Panc1 (cell line): ENCODE results near the gene SLC12A3. TPM values are rescaled to one million over a fixed set of nuclear protein-coding genes. Genes with fewer than 3 reads are reported as not detected.

ENCODE experiments used
- ATAC-seq: fragments of 200-7000 bp; cut with Tn5 transposase; 2 replicates; pipeline ENCODE4 v1.9.1; 2020; ENCODE audit warnings: mild to moderate bottlenecking, moderate library complexity
- BruUV-seq: library from RNA; stranded (reverse); fragments of 400-500 nt; replicated peaks from 2 replicates; lab custom pipeline; 2021; lab: Mats Ljungman, UMichigan
- CTCF ChIA-PET: fragments of 300-600 bp; sonication (Branson Sonifier 250); formaldehyde crosslinking; loops from one replicate; lab custom pipeline; 2022; ENCODE audit warnings: antibody characterized with exemption; lab: Charles Lee
- POLR2A ChIA-PET: fragments of 300-600 bp; sonication (Branson Sonifier 250); formaldehyde crosslinking; loops from one replicate; lab custom pipeline; 2022; ENCODE audit warnings: antibody characterized with exemption; lab: Charles Lee
- DNase-seq: peaks from one replicate; pipeline ENCODE4 v3.0.0-alpha.2; 2010; ENCODE audit warnings: low read depth, low spot score
- H3K27ac ChIP-seq: 2 replicates; pipeline ENCODE4 v1.5.1; 2011; ENCODE audit warnings: mild to moderate bottlenecking, low read length, inconsistent platforms
- H3K27me3 ChIP-seq: fragments of 200-500 bp; sonication (Bioruptor generic); 2 replicates; pipeline ENCODE4 v1.6.0; 2014; ENCODE audit warnings: low read length, inconsistent platforms; ENCODE audit not compliant: control insufficient read depth, insufficient read depth
- H3K36me3 ChIP-seq: fragments of 200-500 bp; sonication (Bioruptor generic); 2 replicates; pipeline ENCODE4 v1.5.1; 2014; ENCODE audit warnings: inconsistent platforms, mild to moderate bottlenecking, low read length, moderate library complexity; ENCODE audit not compliant: control insufficient read depth, insufficient read depth
- H3K4me1 ChIP-seq: 2 replicates; pipeline ENCODE4 v1.5.1; 2011; ENCODE audit warnings: inconsistent platforms, mild to moderate bottlenecking, low read length, moderate library complexity; ENCODE audit not compliant: control insufficient read depth, insufficient read depth
- H3K4me3 ChIP-seq, 2 experiments: 2 replicates each; pipeline ENCODE4 v1.5.1; 2011 to 2012; ENCODE audit warnings: low read depth in 2 of 2, low read length in 2 of 2, mild to moderate bottlenecking in 2 of 2, inconsistent platforms in 1 of 2, moderate library complexity in 1 of 2
- H3K9me3 ChIP-seq: fragments of 200-500 bp; sonication (Bioruptor generic); 2 replicates; pipeline ENCODE4 v1.5.1; 2014; ENCODE audit warnings: low read depth, mild to moderate bottlenecking, inconsistent platforms, low read length, moderate library complexity; ENCODE audit not compliant: control insufficient read depth, insufficient read depth
- POLR2AphosphoS5 ChIP-seq: IDR thresholded peaks from 2 replicates; pipeline ENCODE4 v1.6.1; 2012; ENCODE audit warnings: mild to moderate bottlenecking, low read depth, low read length, moderate library complexity
- SIN3A ChIP-seq: IDR thresholded peaks from 2 replicates; pipeline ENCODE4 v1.6.1; 2012; ENCODE audit warnings: low read depth, mild to moderate bottlenecking, low read length, moderate library complexity, borderline replicate concordance; ENCODE audit not compliant: insufficient read depth
- TCF7L2 ChIP-seq: IDR thresholded peaks from 2 replicates; pipeline ENCODE4 v1.6.1; 2011; ENCODE audit warnings: mild to moderate bottlenecking, low read depth, low read length, inconsistent platforms
- in situ Hi-C: cut with HindIII; loops from 2 replicates; pipeline ENCODE4 v1.10.0; 2016; ENCODE audit warnings: low sequenced_read_pairs, low pct_unique_long_range_greater_than_20kb
- intact Hi-C: fragments of 100-400 bp; cut with micrococcal nuclease; formaldehyde crosslinking; loops from one replicate; pipeline ENCODE4 v1.10.0; 2022; ENCODE audit not compliant: unreplicated experiment
- total RNA-seq: library from RNA; stranded (reverse); gene quantifications from one replicate; pipeline ENCODE4 v1.2.1, GENCODE V29; 2021; ENCODE audit not compliant: unreplicated experiment
- TF ChIP-seq, protein P1 (sequence below), 2 experiments: IDR thresholded peaks; 2 replicates each; pipeline ENCODE4 v1.6.1; 2011 to 2012; ENCODE audit warnings: low read depth in 2 of 2, control low read depth in 1 of 2, low read length in 1 of 2, mild to moderate bottlenecking in 1 of 2, moderate library complexity in 1 of 2; ENCODE audit not compliant: insufficient read depth in 1 of 2
- TF ChIP-seq, protein P2 (sequence below): fragments of 450-650 bp; IDR thresholded peaks from 2 replicates; pipeline ENCODE4 v1.5.1; 2017; ENCODE audit warnings: mild to moderate bottlenecking

Gene SLC12A3
- total RNA-seq, 1 experiment from 2014 or later, result 0.15 TPM

DNA sequence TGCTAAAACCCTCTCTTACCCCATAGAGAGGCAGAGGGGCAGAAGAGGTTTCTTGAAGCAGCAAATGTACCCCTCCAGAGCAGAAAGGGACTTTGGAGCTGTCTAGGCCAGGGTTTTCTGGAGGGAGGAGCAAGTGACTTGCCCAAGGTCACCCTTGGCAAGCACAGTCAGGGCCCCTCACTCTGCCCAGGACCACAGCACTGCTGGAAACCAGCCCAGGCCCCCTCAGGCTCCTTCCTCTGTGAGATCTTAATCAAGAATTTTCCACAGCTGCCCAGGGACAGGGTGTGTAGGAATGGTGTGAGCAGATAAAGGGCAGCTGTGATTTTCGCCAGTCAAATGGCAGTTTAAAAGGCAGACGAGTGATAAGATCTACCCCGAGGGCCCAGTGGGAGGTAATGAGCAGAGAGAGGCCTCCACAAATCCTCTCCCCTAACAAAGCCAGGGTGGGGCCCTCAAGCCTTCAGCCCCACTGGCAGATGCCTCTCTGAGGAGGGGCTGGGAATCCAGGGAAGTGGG, 3.9 kb upstream of the SLC12A3 start:
- TF ChIP-seq, protein P1, sequence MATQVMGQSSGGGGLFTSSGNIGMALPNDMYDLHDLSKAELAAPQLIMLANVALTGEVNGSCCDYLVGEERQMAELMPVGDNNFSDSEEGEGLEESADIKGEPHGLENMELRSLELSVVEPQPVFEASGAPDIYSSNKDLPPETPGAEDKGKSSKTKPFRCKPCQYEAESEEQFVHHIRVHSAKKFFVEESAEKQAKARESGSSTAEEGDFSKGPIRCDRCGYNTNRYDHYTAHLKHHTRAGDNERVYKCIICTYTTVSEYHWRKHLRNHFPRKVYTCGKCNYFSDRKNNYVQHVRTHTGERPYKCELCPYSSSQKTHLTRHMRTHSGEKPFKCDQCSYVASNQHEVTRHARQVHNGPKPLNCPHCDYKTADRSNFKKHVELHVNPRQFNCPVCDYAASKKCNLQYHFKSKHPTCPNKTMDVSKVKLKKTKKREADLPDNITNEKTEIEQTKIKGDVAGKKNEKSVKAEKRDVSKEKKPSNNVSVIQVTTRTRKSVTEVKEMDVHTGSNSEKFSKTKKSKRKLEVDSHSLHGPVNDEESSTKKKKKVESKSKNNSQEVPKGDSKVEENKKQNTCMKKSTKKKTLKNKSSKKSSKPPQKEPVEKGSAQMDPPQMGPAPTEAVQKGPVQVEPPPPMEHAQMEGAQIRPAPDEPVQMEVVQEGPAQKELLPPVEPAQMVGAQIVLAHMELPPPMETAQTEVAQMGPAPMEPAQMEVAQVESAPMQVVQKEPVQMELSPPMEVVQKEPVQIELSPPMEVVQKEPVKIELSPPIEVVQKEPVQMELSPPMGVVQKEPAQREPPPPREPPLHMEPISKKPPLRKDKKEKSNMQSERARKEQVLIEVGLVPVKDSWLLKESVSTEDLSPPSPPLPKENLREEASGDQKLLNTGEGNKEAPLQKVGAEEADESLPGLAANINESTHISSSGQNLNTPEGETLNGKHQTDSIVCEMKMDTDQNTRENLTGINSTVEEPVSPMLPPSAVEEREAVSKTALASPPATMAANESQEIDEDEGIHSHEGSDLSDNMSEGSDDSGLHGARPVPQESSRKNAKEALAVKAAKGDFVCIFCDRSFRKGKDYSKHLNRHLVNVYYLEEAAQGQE (IDR thresholded peaks at IDR 0.05; ENCODE audit: insufficient read depth in 1 of 2, low read depth in 2 of 2, low read length in 1 of 2), result no peak
- 0 out of 2 replicates have a peak, but pooled peaks have one; percentile 53 for TF ChIP-seq TCF7L2
- H3K4me3 ChIP-seq, result no peak overlapping the region
- CTCF ChIA-PET, result no interaction called here
- H3K27me3 ChIP-seq, result no peaks in the 10 kb centered on the region
- no peak for DNase-seq
- peak overlapping the region; percentile 57 for H3K27ac ChIP-seq
- peak; percentile 71 for ATAC-seq
- no peaks in the 10 kb centered on the region for H3K36me3 ChIP-seq
- in situ Hi-C loops, result no loop called here
- peaks cover 13% of the 10 kb centered on the region for H3K4me1 ChIP-seq
- intact Hi-C loops, result loop anchor here (10.0 kb wide), 1 partner anchor 434 kb away; no protein-coding TSS in a partner anchor
- BruUV-seq, result no TSS peak
- H3K9me3 ChIP-seq, result no peaks in the 10 kb centered on the region
- POLR2A ChIA-PET, result no interaction called here

DNA sequence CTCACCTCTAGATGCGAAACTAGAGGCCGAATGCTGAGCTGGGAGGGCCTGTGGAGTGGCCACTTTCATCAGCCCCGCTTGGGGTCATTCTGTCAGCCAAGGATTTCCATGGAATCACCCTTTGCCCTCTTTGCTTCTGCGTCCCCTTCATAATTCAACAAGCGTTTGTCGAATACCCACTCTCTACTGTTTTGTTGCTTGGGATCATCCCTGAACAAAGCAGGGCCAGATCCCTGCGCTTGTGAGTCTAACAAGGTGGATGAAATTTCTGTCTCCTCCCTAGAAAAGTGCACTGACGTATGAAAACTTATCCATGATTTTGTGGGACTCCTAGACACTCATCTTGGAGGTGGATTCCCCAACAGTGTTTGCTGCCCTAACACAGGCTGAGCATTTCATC, 3.3 kb upstream of the SLC12A3 start:
- no TSS peak for BruUV-seq
- CTCF ChIA-PET, result no interaction called here
- intact Hi-C loops, result loop anchor here (10.0 kb wide), 1 partner anchor 433 kb away; no protein-coding TSS in a partner anchor

More for the DNA sequence above, 3.3 kb upstream of the SLC12A3 start:
- H3K4me1 ChIP-seq, result peaks cover 13% of the 10 kb centered on the region
- in situ Hi-C loops, result no loop called here
- H3K36me3 ChIP-seq, result no peaks in the 10 kb centered on the region
- H3K27me3 ChIP-seq, result no peaks in the 10 kb centered on the region
- H3K4me3 ChIP-seq, result no peak overlapping the region
- DNase-seq (no peak), ATAC-seq (no peak)
- no peak for TF ChIP-seq POLR2AphosphoS5
- TF ChIP-seq SIN3A, result no peak
- TF ChIP-seq, protein P2, sequence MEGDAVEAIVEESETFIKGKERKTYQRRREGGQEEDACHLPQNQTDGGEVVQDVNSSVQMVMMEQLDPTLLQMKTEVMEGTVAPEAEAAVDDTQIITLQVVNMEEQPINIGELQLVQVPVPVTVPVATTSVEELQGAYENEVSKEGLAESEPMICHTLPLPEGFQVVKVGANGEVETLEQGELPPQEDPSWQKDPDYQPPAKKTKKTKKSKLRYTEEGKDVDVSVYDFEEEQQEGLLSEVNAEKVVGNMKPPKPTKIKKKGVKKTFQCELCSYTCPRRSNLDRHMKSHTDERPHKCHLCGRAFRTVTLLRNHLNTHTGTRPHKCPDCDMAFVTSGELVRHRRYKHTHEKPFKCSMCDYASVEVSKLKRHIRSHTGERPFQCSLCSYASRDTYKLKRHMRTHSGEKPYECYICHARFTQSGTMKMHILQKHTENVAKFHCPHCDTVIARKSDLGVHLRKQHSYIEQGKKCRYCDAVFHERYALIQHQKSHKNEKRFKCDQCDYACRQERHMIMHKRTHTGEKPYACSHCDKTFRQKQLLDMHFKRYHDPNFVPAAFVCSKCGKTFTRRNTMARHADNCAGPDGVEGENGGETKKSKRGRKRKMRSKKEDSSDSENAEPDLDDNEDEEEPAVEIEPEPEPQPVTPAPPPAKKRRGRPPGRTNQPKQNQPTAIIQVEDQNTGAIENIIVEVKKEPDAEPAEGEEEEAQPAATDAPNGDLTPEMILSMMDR, result no peak
- TF ChIP-seq, protein P1 (IDR thresholded peaks at IDR 0.05; ENCODE audit: insufficient read depth in 1 of 2, low read depth in 2 of 2, low read length in 1 of 2), result no peak
- no peak for TF ChIP-seq TCF7L2
- no peaks in the 10 kb centered on the region for H3K9me3 ChIP-seq
- POLR2A ChIA-PET, result no interaction called here
- peak overlapping the region; percentile 57 for H3K27ac ChIP-seq
